Jurkat, Clone E6-1 (cell line): ENCODE results near the gene RECK.
A peak's percentile ranks its signal among the peaks of the same experiment; 100 is the strongest.
"Not testable (repeated sequence)": the region's sequence is repeated elsewhere in the genome, so short reads cannot be mapped to it uniquely, and the experiment has no call there.

ENCODE experiments used
- DNase-seq: peaks from one replicate; pipeline ENCODE4 v3.0.0-alpha.2; 2011; ENCODE audit warnings: low read depth, low spot score
- H3K4me3 ChIP-seq: 2 replicates; pipeline ENCODE4 v1.5.1; 2011; ENCODE audit warnings: mild to moderate bottlenecking, low read length, control low read depth, moderate library complexity

The RECK gene

DNA sequence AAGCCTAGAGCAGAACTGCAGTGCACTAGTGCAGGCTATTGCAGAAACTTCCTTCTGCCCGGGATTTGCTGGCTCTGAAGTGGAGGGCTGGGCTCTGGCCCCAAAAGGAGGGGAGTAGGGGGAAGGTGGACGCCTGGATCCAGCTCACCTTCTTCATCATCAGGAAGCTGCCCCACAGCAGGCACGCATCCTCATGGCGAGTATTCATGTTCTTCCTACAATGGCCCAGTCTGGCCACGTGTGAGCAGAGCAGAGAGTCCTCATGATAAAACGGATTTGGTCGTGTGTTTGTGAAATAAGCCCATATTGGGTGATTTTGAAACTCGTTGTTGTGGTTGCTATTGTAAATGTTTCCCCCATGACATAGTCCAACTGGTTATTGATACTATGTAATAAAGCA, 91.6 kb downstream of the RECK start:
- no peak overlapping the region for H3K4me3 ChIP-seq
- no peak for DNase-seq

DNA sequence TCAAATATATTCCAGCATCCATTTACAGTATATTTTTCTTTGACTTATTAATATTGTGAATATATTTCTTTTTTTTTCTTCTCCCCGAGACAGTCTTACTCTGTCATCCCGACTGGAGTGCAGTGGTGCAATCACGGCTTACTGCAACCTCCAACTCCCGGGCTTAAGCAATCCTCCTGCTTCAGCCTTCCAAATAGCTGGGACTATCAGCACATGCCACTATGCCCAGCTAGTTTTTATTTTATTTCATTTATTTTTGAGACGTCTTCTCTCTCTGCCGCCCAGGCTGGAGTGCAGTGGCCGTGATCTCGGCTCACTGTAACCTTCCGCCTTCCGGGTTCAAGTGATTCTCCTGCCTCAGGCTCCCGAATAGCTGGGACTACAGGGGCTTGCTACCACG, 92.4 kb downstream of the RECK start:
- DNase-seq, result no peak
- H3K4me3 ChIP-seq, result no peak overlapping the region

DNA sequence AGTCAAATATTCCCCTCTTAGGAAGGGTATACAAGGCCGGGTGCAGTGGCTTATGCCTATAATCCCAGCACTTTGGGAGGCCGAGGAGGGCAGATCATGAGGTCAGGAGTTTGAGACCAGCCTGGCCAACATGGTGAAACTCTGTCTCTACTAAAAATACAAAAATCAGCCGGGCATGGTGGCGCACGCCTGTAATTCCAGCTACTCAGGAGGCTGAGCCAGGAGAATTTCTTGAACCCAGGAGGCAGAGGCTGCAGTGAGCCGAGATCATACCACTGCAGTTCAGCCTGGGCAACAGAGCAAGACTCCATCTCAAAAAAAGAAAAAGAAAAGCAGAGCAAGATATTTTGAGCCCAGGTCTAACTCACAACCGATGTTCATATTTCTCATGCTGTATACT, 95.0 kb downstream of the RECK start:
- not testable (repeated sequence) for H3K4me3 ChIP-seq, DNase-seq

DNA sequence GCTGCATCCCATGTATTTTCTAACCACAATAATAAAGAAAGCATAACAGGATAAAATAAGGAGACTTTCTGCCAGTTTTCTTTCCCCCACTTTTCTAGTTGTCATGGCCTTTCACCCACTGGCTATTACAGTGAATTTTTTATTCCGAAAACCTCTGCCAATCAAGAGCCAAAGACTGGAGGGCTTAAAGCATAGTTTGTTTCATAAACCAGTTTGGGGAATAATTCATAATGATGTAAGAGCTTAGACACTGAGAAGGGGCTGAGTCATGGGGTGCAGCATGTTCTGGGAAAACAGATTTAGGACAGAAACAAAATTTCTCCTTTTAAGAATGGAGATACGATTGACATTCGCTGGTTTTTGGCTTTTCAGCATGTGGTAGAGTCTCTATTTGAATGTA, 95.4 kb downstream of the RECK start:
- DNase-seq, result no peak
- H3K4me3 ChIP-seq, result no peak overlapping the region

DNA sequence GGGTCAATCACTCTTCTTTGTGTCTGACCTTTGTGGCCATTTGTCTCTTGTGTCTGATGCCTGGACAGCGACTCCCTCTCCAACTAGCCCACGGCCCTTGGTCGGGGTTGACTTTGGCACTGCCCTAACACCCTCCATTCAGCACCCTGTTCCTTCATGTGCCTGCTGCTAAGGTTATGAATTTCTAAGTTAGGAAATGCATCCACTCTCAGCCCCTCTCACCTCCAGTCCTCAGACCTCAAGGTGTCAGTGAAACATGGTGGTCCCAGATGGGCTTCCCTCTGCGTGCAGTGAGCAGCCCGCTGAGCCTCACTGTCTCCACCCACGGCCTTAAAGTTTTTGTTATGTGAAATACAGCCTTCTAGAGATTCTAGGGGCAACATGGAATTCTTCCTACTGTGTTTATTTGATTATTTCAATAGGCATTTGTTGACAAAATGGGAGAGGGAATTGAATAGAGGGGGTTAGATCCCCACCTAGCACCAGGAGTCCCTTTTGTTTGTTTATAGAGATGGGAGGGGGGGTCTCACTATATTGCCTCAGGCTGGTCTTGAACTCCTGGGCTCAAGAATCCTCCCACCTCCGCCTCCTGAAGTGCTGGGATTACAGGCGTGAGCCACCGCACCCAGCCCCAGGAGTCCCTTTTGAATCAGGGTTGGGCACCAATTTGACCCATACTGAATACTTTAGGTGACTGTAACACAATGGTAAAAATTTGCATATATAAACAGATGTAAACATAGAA, 98.2 kb downstream of the RECK start:
- H3K4me3 ChIP-seq, result no peak overlapping the region
- DNase-seq, result no peak

DNA sequence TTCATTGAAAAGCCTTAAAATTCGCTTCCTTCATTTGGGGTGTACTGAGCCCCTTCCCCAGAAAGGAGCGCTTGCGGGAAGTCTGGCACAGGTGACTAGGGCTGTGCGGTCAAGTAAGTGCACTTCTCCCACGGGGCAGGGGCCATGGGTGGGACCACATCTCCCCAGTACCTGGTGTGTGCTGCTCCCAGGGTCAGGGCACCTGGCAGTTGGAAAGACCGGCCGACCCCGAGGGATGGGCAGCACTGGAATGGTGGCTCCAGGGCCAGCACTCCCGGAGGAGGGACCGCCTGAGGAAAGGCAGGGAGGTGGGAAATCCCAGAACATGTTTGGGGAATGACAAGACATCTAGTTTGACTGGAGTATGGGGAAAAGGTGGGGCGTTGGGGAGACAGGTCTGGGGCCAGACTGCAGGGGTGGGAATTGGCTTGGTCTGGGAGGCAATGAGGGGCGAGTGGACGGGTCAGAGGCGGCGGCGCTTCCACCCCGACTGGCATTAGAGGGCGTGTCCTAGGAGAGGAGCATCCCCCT, 99.1 kb downstream of the RECK start:
- DNase-seq, result no peak
- H3K4me3 ChIP-seq, result peak overlapping the region; percentile 65

DNA sequence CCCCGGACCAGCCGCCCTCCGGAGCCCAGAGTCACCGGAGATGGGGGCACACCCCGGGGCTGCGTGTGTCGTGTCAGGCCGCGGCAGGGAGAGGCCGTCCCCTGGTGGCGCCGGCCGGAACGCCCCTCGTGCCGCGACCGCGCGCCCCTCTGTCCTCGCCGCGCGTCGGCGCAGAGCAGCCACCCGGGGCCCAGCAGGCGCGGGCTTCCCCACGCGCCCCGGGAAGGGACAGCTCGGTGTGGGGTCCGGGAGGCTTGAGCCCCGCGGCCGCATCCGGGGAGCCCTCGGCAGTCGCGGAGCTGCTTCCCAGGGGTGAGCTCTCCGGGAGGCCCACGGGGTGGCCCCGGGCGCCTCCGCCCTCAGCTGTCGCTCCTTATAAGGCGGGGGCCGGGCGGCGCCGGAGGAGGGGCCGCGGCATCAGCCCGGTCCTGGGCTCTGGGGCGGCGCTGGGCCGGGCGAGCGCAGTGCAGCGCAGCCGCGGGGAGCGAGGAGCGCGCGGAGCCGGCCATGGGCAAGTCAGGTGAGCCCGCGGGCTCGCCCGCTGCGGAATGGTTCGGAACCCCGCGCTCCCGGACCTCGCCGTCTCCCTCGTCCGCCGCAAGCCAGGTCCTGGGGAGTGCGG, 99.7 kb downstream of the RECK start, which contains the start of gene GLIPR2:
Gene GLIPR2 (plus strand): TSS at position 462 of the 622 bp plus-strand sequence. CDS start 46 bp downstream, at position 508.
- H3K4me3 ChIP-seq, result peak within 1 kb of the TSS; percentile 65
- peak; percentile 53 for DNase-seq

DNA sequence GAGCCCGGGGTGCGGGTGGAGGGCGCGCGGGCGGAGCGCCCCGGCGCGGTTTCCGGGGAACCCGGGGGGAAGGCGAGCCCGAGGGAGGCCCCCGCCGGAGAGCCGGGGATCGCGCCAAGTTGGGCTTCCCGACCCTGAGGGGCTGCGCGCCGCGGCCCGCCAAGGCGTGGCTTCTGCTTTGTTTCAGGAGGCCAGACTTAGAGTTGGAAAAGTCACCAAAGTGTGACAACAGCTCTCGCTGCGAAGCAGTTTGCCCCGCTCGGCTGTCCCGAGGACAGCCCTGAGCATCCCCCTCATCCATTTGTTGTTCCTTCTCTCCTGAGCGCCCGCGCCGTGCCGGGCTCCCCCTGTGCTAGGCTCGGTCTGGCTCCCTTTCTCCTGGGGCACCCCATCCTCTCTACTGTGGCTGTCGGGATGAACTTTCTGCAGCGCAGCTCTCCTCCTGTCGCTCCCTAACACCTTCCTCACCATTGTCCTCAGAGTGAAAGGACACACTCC, 100.2 kb downstream of the RECK start:
- H3K4me3 ChIP-seq, result peak overlapping the region; percentile 65
- no peak for DNase-seq

DNA sequence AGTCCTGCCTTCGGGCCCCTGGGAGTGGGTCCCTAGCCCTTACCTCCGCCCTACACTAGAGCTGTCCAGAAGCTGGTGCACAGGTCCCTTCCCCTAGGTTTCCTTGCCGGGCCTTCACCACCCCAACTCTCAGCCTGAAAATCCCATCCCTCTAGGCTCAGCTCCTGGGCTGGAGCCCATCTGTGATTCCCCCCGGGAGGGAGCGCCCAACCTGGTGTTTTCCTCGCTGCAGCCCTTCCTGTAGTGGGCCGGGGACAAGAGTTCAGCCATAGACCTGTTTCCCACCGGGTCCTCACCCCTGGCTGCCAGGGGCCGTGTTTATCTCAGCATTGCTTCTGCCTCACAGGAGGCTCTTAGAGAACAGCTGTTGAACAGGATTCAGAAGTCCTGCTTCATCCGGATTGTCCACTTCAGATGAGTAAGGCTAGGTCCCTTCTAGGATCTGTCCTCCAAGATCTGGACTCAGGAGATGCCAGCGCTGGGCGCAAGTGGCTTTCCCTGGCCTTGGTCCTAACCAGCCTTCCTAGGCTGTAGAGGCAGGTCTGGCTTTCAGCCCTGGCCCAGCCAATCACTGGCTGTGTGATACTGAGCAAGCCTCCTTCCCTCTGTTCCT, 100.8 kb downstream of the RECK start:
- peak overlapping the region; percentile 65 for H3K4me3 ChIP-seq

DNA sequence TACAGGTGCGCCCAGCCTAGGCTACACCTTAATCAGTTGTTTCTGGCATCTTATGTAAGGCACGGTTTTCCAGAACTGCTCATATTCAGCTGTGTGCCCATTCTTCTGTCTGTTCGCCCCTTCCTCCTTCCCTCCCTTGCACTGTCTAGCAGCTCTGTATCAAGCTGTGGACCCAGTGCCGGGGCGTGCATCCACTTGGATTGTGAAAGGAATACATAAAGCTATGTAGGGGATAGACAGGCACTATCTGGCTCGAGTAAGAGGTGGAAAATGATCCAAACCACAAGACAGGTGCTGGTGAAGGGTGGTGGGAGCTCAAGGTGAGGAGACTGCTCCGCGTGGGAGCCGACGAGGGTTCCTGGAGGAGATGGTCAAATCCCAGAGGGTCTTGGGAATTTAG, 101.8 kb downstream of the RECK start:
- DNase-seq, result no peak
- H3K4me3 ChIP-seq, result no peak overlapping the region

More for the DNA sequence above, 100.8 kb downstream of the RECK start:
- DNase-seq, result no peak

DNA sequence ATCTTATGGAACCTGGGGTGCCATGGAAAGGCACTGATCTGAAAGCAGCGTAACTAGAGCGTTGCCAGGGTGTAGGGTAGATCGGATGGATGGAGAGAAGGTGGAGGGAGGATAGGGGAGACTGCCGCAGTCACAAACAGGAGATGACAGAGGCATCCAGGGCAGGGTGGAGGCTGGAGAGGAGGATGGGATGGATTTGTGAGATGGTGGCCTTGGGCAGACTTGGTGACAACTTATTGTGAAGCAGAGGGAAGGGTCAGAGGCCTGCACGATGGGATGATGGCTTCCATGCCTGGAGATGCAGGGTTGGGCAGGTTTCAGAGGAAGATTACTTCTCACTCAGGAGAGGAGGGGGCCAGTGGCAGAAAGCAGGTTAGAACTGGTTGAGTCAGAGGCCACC, 102.2 kb downstream of the RECK start:
- H3K4me3 ChIP-seq, result no peak overlapping the region
- no peak for DNase-seq

DNA sequence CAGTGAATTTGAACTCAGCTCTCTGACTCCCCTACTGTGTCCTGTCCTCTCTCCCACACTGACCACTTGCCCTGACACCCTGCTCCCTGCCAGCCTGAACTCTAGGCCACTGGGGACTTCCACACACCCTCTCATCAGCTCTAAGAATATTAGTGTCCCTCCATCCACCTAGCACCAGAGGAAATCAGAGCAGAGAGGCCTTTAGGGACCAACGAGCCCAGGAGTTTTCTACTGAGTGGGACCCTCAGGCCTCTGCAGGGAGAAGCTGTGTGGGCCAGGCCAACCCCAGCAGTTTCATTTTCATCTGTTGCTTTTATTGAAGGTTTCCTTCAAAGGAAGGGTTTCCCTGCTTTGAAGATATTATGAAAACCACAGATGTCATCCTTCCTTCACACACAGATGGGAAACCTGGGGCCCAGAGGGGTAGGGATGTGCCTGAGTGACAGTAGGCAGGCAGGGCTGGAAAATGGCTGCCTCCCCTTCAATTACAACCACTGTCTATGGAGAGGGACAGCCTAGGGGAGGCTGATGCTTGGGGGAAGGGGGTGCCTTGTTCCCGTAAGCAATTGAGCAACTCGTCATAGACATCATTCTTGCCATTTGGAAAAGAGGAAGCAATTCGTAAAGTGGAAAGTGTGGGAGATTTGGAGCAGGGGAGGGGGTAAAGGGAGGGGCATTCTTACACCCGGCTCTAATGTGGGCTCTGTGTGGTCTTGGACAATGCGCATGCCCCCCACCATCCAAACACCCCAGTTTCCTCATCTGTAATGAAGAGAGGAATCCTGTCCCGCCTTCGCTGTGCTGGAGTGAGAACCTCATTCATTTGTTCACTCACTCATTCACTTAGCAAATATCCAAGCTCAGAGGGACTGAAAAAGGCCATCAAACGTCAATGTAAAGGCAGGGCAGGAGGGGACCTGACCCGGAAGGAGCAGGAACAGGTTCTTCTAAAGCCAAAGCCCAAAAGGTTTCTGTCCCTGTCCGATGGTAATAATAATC, 103.7 kb downstream of the RECK start:
- peak; percentile 86 for DNase-seq

DNA sequence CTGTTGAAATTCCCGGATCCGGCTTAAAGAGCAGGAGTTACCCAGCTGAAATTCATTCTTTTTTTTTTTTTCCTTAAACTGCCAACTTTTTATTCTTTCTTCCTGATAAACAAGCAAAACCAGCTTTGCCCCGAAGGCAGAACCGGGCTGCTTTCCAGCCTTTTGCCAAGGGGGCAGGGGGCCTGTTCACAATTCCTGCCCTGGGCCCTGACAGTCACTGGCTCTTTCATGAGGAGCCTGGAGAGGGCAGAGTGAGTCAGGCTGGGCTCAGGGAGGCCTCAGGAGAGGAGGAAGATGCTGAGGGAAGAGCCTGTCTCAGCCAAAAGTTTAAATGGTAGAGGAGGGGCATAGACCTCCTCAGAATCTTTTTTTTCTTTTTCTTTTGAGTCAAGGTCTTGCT, 104.6 kb downstream of the RECK start:
- no peak overlapping the region for H3K4me3 ChIP-seq
- no peak for DNase-seq

More for the DNA sequence above, 103.7 kb downstream of the RECK start:
- peak overlapping the region; percentile 20 for H3K4me3 ChIP-seq

DNA sequence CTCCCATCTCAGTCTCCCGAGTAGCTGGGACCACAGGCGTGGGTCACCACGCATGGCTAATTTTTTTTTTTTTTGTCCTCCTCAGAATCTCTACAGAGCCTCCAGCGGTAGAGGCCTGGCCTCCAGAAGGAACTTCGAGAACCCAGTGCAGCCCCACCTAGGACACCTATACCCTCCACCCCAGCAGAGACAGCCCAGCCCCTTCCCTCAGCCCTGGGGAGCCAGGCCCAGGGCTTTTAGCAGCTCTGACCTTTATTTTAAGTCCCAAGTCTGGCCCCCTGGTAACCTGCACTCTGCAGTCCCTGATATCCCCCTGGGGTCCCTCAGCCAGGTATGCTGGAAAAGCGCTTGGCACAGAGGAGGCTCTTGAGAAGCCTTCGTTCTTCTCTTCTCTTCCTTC, 105.0 kb downstream of the RECK start:
- H3K4me3 ChIP-seq, result no peak overlapping the region
- no peak for DNase-seq

DNA sequence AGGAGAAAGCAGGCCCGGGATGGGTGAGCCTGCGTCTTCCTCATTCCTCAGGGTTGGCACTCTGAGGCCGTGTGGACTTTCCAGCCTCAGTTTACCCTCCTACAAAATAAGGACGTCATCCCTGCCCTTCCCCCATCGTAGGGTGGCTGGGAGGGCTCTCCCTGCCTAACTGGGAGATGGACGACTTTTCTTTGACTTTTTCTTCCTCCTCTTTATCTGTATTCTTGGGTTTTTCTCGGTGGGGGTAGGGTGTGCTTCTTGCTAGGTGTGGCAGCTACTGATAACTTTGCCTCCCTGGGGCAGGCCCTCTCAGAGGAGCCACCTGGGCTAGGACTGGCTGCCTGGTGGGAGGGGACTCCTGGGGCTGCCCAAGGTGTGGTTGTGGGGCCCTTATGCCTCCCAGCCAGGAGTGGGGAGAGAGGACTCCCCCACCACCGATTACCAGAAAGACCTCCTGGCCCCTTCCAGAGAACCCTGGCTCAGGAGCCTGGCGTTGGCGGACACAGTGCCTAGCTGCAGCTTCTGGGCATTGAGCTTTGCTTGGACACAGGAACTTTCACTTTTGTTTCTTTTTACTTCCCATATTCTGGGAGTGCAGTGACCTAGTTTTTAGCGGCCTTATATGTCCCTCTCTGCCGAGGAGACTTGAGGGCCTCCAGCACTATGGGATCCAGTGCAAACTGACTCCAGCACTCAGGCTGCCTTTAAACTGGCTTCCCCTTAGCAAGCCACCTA, 106.0 kb downstream of the RECK start:
- DNase-seq, result no peak
- no peak overlapping the region for H3K4me3 ChIP-seq

DNA sequence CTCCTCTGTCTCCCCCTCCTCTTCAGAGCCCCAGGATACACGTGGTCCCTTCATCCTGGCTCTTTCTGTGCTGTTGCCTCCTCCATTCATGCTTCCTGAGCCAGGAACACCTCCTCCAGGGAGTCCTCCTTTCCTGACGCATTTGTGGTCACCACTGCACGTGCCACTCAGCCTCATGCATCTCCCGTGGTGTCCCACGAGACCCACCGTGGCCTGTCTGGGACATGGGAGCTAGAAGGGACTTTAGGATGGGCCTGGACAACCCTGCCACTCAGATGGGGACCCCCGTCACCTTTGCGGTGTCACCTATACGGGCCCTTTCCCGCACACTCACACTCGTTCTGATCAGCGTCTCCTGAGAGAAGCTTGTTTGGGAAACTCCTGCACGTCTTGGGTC, 106.5 kb downstream of the RECK start:
- no peak for DNase-seq
- no peak overlapping the region for H3K4me3 ChIP-seq

DNA sequence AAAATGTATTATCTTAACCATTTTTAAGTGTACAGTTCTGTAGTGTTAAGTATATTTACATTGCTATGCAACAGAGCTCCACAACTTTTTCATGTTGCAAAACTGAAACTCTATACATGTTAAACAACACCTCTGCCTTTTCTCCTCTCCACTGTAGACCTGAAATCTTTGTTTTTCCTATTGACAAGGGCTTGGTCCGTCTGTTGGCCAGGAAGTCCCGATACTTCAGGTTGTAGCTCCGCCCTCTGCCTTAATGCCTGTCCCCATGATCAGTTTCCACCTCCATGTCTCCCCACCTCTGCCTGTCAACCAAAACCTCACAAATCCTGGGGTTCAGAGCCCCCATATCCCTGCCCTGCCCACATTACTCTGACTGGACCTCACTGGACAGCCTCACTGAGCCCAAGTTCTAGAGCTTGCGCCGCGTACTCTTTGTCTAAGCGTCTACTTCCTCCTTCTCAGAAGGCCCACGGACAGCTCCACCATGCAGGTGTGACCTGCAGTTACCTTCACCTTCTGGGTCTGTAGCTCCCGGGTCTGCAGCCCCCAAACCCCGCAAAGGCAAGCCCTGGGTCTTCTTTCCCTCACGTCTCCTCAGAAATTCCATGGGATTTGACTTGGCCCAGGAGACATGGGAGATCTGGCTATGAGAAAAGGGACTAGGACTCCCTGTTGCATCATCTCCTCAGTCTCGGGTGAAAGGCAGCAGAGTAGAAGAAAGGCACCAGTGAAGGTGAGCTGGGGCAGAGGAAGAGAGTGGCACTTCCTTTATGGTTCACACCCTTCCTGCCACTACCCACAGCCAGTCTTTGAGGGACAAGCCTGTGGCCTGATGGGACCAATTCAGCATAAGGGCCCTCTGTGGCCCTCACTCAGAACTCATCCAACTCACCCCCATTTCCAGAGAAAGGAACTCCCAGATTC, 107.9 kb downstream of the RECK start:
- no peak overlapping the region for H3K4me3 ChIP-seq
- DNase-seq, result no peak
